ENCODE results near the gene LIME1. TPM values are rescaled to one million over a fixed set of nuclear protein-coding genes. Genes with fewer than 3 reads are reported as not detected.

The LIME1 gene
- total RNA-seq, 1 experiment from 2014 or later: 4.5 TPM

DNA sequence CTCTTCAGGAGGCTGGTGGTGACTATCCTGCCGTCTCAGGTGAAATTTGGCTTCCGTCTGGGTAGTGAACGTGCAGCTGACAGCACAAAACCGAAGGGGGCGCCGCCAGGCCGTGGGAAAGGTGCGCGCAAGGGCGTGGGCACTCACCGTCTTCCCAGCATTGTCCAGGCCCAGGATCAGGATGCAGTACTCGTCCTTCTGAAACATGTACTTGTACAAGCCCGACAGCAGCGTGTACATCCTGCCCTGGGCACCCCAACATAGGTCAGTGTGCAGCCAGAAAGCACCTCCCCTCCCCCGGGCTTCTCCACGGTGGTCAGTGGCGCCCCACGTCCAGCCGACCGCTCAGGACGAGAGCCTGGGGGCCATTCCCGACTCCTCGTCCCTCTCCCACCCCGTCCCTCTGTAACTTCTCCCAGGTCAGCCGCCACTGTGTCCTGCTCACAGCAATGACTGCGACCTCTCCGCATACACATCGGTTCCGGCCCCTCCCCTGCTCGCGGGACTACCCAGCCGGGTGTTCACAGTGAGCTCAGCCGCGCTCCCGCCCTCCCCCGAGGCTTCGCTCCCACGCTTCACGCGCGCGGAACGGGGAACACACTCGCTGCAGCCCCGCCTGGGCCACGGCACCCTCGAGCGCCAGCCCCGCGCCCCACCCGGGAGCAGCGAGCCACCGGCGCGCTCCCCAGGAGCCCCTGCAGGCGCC is 29.5 kb upstream of the LIME1 start (continued):
- TF ChIP-seq, protein P1, sequence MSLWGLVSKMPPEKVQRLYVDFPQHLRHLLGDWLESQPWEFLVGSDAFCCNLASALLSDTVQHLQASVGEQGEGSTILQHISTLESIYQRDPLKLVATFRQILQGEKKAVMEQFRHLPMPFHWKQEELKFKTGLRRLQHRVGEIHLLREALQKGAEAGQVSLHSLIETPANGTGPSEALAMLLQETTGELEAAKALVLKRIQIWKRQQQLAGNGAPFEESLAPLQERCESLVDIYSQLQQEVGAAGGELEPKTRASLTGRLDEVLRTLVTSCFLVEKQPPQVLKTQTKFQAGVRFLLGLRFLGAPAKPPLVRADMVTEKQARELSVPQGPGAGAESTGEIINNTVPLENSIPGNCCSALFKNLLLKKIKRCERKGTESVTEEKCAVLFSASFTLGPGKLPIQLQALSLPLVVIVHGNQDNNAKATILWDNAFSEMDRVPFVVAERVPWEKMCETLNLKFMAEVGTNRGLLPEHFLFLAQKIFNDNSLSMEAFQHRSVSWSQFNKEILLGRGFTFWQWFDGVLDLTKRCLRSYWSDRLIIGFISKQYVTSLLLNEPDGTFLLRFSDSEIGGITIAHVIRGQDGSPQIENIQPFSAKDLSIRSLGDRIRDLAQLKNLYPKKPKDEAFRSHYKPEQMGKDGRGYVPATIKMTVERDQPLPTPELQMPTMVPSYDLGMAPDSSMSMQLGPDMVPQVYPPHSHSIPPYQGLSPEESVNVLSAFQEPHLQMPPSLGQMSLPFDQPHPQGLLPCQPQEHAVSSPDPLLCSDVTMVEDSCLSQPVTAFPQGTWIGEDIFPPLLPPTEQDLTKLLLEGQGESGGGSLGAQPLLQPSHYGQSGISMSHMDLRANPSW (CRISPR knock-in tag; conservative IDR thresholded peaks at IDR 0.05; ENCODE audit: low read depth): no peak
- TF ChIP-seq KAT7 (CRISPR knock-in tag; IDR thresholded peaks at IDR 0.05; ENCODE audit: borderline replicate concordance) (no peak), TP53 (CRISPR knock-in tag; IDR thresholded peaks at IDR 0.05) (no peak), ZNF416 (CRISPR knock-in tag; IDR thresholded peaks at IDR 0.05) (no peak), NFE2L1 (CRISPR knock-in tag; IDR thresholded peaks at IDR 0.05) (no peak), CREM (CRISPR knock-in tag; IDR thresholded peaks at IDR 0.05) (no peak), ATF1 (CRISPR knock-in tag; IDR thresholded peaks at IDR 0.05) (no peak), ZNF121 (CRISPR knock-in tag; IDR thresholded peaks at IDR 0.05) (no peak), FOXP1 (CRISPR knock-in tag; IDR thresholded peaks at IDR 0.05; ENCODE audit: borderline replicate concordance) (no peak), IRF2 (CRISPR knock-in tag; IDR thresholded peaks at IDR 0.05; ENCODE audit: borderline replicate concordance, low read depth) (no peak), SP1 (CRISPR knock-in tag; conservative IDR thresholded peaks at IDR 0.05) (no peak), RELA (CRISPR knock-in tag; IDR thresholded peaks at IDR 0.05; ENCODE audit: borderline replicate concordance) (no peak), MXD4 (CRISPR knock-in tag; IDR thresholded peaks at IDR 0.05; ENCODE audit: borderline replicate concordance) (no peak), EMX1 (CRISPR knock-in tag; IDR thresholded peaks at IDR 0.05) (no peak), MYBL2 (CRISPR knock-in tag; IDR thresholded peaks at IDR 0.05) (no peak), TEAD1 (CRISPR knock-in tag; IDR thresholded peaks at IDR 0.05) (no peak)
- TF ChIP-seq, protein P2, sequence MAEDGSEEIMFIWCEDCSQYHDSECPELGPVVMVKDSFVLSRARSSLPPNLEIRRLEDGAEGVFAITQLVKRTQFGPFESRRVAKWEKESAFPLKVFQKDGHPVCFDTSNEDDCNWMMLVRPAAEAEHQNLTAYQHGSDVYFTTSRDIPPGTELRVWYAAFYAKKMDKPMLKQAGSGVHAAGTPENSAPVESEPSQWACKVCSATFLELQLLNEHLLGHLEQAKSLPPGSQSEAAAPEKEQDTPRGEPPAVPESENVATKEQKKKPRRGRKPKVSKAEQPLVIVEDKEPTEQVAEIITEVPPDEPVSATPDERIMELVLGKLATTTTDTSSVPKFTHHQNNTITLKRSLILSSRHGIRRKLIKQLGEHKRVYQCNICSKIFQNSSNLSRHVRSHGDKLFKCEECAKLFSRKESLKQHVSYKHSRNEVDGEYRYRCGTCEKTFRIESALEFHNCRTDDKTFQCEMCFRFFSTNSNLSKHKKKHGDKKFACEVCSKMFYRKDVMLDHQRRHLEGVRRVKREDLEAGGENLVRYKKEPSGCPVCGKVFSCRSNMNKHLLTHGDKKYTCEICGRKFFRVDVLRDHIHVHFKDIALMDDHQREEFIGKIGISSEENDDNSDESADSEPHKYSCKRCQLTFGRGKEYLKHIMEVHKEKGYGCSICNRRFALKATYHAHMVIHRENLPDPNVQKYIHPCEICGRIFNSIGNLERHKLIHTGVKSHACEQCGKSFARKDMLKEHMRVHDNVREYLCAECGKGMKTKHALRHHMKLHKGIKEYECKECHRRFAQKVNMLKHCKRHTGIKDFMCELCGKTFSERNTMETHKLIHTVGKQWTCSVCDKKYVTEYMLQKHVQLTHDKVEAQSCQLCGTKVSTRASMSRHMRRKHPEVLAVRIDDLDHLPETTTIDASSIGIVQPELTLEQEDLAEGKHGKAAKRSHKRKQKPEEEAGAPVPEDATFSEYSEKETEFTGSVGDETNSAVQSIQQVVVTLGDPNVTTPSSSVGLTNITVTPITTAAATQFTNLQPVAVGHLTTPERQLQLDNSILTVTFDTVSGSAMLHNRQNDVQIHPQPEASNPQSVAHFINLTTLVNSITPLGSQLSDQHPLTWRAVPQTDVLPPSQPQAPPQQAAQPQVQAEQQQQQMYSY (CRISPR knock-in tag; IDR thresholded peaks at IDR 0.05): no peak
- TF ChIP-seq, protein P3, sequence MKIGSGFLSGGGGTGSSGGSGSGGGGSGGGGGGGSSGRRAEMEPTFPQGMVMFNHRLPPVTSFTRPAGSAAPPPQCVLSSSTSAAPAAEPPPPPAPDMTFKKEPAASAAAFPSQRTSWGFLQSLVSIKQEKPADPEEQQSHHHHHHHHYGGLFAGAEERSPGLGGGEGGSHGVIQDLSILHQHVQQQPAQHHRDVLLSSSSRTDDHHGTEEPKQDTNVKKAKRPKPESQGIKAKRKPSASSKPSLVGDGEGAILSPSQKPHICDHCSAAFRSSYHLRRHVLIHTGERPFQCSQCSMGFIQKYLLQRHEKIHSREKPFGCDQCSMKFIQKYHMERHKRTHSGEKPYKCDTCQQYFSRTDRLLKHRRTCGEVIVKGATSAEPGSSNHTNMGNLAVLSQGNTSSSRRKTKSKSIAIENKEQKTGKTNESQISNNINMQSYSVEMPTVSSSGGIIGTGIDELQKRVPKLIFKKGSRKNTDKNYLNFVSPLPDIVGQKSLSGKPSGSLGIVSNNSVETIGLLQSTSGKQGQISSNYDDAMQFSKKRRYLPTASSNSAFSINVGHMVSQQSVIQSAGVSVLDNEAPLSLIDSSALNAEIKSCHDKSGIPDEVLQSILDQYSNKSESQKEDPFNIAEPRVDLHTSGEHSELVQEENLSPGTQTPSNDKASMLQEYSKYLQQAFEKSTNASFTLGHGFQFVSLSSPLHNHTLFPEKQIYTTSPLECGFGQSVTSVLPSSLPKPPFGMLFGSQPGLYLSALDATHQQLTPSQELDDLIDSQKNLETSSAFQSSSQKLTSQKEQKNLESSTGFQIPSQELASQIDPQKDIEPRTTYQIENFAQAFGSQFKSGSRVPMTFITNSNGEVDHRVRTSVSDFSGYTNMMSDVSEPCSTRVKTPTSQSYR (CRISPR knock-in tag; IDR thresholded peaks at IDR 0.05): no peak

Data from WTC11 (cell line).